NCI-H1694 (cell line): Measurements from ENCODE around the gene MRLN.
"Not testable (repeated sequence)": the region's sequence is repeated elsewhere in the genome, so short reads cannot be mapped to it uniquely, and the experiment has no call there.

Experiments
- DNase-seq: peaks from one replicate; lab custom pipeline; 2025; lab: John Stamatoyannopoulos, UW

The MRLN gene

GRCh38 chr10:59753267-59753666 is at the start of gene MRLN:
MRLN (minus strand) TSS chr10:59753455.
- peak; percentile 67 for DNase-seq

GRCh38 chr10:59801171-59801570 is 47.9 kb upstream of the MRLN start:
- no peak for DNase-seq

- no peak for DNase-seq
Observed at GRCh38 chr10:59799421-59799820, 46.2 kb upstream of the MRLN start.

GRCh38 chr10:59793919-59794318 is 40.7 kb upstream of the MRLN start:
- no peak for DNase-seq

GRCh38 chr10:59792812-59793211 is 39.6 kb upstream of the MRLN start:
- no peak for DNase-seq

- DNase-seq, result no peak
Observed at GRCh38 chr10:59791601-59792000, 38.3 kb upstream of the MRLN start.

- DNase-seq, result not testable (repeated sequence)
Observed at GRCh38 chr10:59790080-59790479, 36.8 kb upstream of the MRLN start.

GRCh38 chr10:59788914-59789313 is 35.7 kb upstream of the MRLN start:
- not testable (repeated sequence) for DNase-seq

GRCh38 chr10:59787032-59787431 is 33.8 kb upstream of the MRLN start:
- not testable (repeated sequence) for DNase-seq

GRCh38 chr10:59785476-59785875 is 32.2 kb upstream of the MRLN start:
- not testable (repeated sequence) for DNase-seq

GRCh38 chr10:59781511-59781910 is 28.3 kb upstream of the MRLN start:
- no peak for DNase-seq

- DNase-seq, result no peak
Observed at GRCh38 chr10:59779756-59780533, 26.7 kb upstream of the MRLN start.

- DNase-seq, result no peak
Observed at GRCh38 chr10:59774451-59774850, 21.2 kb upstream of the MRLN start.

- DNase-seq, result no peak
Observed at GRCh38 chr10:59773088-59773487, 19.8 kb upstream of the MRLN start.

GRCh38 chr10:59771162-59771807 is 18.0 kb upstream of the MRLN start:
- DNase-seq, result no peak

GRCh38 chr10:59770689-59771088 is 17.4 kb upstream of the MRLN start:
- DNase-seq, result no peak

- no peak for DNase-seq
Observed at GRCh38 chr10:59762505-59762904, 9.2 kb upstream of the MRLN start.

- no peak for DNase-seq
Observed at GRCh38 chr10:59757966-59758365, 4.7 kb upstream of the MRLN start.

GRCh38 chr10:59754951-59755350 is 1.7 kb upstream of the MRLN start:
- DNase-seq, result no peak

- DNase-seq, result no peak
Observed at GRCh38 chr10:59752278-59752940, 846 bp downstream of the MRLN start.

- DNase-seq, result no peak
Observed at GRCh38 chr10:59750155-59750945, 2.9 kb downstream of the MRLN start.

- DNase-seq, result no peak
Observed at GRCh38 chr10:59748834-59749233, 4.4 kb downstream of the MRLN start.
